Fibroblast of pulmonary artery (primary cell): ENCODE results near the gene TSC2.

Experiments
- DNase-seq: peaks from one replicate; pipeline ENCODE4 v3.0.0-alpha.2; 2010; ENCODE audit warnings: low read depth
- H3K4me3 ChIP-seq: replicated peaks from 2 replicates; pipeline ENCODE4 v1.5.1; 2011; ENCODE audit warnings: low read depth, mild to moderate bottlenecking, control low read depth, low read length, moderate library complexity
- TF ChIP-seq, protein P1 (sequence below): IDR thresholded peaks from 2 replicates; pipeline ENCODE4 v1.5.1; 2011; ENCODE audit warnings: mild to moderate bottlenecking, control low read depth, low read length, inconsistent platforms; ENCODE audit errors: missing control alignments

The TSC2 gene

GRCh38 chr16:2074071-2074470, 26.3 kb downstream of the TSC2 start:
- TF ChIP-seq, protein P1, sequence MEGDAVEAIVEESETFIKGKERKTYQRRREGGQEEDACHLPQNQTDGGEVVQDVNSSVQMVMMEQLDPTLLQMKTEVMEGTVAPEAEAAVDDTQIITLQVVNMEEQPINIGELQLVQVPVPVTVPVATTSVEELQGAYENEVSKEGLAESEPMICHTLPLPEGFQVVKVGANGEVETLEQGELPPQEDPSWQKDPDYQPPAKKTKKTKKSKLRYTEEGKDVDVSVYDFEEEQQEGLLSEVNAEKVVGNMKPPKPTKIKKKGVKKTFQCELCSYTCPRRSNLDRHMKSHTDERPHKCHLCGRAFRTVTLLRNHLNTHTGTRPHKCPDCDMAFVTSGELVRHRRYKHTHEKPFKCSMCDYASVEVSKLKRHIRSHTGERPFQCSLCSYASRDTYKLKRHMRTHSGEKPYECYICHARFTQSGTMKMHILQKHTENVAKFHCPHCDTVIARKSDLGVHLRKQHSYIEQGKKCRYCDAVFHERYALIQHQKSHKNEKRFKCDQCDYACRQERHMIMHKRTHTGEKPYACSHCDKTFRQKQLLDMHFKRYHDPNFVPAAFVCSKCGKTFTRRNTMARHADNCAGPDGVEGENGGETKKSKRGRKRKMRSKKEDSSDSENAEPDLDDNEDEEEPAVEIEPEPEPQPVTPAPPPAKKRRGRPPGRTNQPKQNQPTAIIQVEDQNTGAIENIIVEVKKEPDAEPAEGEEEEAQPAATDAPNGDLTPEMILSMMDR, result no peak
- DNase-seq, result no peak
- H3K4me3 ChIP-seq, result no peak overlapping the region

GRCh38 chr16:2075631-2076030, 27.8 kb downstream of the TSC2 start:
- TF ChIP-seq, protein P1, result no peak
- DNase-seq, result no peak
- no peak overlapping the region for H3K4me3 ChIP-seq

DNA sequence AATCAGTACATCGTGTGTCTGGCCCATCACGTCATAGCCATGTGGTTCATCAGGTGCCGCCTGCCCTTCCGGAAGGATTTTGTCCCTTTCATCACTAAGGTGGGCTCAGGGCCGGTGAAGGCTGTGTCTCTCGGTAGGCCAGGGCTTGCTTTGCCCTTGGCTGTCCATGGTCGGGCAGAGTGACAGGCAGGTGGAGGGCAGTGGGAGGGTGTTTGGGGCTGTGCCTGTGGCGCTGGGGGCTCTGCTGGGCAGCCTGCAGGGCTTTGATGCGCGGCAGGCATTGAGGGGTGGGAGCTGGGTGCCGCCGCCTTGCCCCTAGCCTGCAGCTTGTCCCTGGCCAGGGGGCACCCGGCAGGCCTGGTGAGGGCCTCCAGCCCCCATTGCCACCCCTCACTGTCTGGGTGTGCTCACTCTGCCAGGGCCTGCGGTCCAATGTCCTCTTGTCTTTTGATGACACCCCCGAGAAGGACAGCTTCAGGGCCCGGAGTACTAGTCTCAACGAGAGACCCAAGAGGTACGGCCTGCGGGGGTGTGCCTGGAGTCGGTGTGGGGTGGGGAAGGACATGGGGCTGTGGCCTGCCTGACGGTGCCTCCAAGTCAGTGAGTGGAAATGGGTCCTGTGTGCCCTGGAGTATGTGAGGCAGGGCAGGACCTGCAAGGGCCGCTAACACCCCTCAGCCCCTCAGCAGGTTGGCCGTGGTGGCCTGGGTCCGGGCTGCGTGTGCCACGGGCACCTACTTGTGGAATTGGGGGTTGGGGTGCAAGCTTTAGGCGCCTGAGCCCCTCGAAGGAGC, 28.5 kb downstream of the TSC2 start:
- TF ChIP-seq, protein P1, result no peak
- no peak for DNase-seq
- no peak overlapping the region for H3K4me3 ChIP-seq

DNA sequence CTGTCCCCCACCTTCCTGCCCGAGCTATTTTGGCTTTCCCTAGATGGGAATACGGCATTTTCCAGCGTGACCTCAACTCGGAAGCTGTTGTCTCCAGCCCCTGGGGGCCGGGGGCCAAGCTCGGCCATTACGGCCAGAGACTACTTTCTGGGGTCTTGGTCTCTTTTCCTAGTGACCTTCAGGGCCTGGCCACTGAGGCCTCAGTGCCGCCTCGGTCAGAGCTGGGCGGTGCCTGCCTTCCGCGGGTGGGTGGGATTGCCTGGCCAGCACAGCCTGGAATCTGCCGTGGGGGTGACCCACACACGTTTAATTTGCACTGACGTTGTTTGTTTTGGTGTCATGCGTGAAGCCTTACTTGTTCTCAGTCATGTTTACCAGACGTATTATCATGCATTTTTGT, 29.2 kb downstream of the TSC2 start:
- TF ChIP-seq, protein P1, result no peak
- DNase-seq, result no peak
- no peak overlapping the region for H3K4me3 ChIP-seq

DNA sequence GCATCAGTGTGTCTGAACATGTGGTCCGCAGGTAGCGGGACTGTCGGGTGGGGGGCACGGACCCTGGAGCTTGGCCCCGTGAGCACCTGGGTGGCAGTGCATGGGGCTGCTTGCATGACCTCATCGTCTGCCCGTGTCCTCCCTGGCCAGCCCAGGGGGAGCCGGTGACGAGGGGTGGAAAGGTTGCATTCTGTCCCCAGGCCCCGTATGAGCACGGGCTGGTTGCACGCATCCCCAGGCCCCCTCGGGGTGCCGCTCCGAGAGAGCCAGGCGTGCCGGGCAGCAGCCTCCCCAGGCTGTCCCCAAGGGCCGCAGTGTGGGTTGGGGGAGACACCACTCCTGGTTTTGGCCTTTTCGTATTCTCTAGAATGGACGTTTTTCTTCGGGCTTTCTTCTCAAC, 29.9 kb downstream of the TSC2 start:
- no peak overlapping the region for H3K4me3 ChIP-seq
- TF ChIP-seq, protein P1, result no peak
- no peak for DNase-seq

DNA sequence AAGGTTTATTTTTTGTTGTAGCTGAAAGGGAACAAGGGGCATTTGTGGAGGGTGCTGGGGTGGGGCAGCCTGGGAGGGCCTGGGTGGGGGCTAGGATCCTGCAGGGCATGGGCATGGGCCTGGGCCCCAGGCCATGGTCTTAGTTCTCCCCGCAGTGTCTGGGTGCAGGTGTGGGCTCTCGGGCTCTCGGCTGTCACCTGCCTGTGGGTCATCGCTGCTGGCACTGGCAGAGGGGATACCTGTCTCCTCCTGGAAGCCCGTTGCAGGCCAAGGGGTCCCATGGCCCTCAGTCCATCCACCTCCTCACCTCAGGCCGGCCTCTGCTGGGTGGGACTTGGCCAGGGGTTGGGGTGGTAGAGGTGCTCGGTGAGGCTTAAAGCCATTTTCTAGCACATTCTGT, 30.3 kb downstream of the TSC2 start:
- no peak for DNase-seq
- TF ChIP-seq, protein P1, result no peak
- no peak overlapping the region for H3K4me3 ChIP-seq

- TF ChIP-seq, protein P1, result no peak
- no peak overlapping the region for H3K4me3 ChIP-seq
- DNase-seq, result no peak
Measured at GRCh38 chr16:2078691-2079090, 30.9 kb downstream of the TSC2 start.
